Adrenal gland (tissue), 5 donors: ENCODE results near the gene LILRB5.

Experiments used
- POLR2A ChIP-seq, 2 donors: fragments of 450-650 bp; IDR thresholded peaks; one replicate each; pipeline ENCODE4 v1.6.1; 2017; ENCODE audit warnings: antibody characterized with exemption in 2 of 2, mild to moderate bottlenecking in 2 of 2, moderate library complexity in 1 of 2
- TF ChIP-seq, protein P1 (sequence below), 6 experiments: fragments of 450-650 bp in 4 of 6; fragments of 200-600 bp in 2 of 6; sonication (generic) in 1 of 6; IDR thresholded peaks; 1 replicate in 5 of 6; 2 replicates in 1 of 6; pipeline versions ENCODE4 v1.5.1 to v1.8.0; 2016 to 2021; ENCODE audit warnings: antibody characterized with exemption in 6 of 6, mild to moderate bottlenecking in 2 of 6, moderate library complexity in 1 of 6
- donor health status: DM: no; HTN: no; CAD: no.

DNA sequence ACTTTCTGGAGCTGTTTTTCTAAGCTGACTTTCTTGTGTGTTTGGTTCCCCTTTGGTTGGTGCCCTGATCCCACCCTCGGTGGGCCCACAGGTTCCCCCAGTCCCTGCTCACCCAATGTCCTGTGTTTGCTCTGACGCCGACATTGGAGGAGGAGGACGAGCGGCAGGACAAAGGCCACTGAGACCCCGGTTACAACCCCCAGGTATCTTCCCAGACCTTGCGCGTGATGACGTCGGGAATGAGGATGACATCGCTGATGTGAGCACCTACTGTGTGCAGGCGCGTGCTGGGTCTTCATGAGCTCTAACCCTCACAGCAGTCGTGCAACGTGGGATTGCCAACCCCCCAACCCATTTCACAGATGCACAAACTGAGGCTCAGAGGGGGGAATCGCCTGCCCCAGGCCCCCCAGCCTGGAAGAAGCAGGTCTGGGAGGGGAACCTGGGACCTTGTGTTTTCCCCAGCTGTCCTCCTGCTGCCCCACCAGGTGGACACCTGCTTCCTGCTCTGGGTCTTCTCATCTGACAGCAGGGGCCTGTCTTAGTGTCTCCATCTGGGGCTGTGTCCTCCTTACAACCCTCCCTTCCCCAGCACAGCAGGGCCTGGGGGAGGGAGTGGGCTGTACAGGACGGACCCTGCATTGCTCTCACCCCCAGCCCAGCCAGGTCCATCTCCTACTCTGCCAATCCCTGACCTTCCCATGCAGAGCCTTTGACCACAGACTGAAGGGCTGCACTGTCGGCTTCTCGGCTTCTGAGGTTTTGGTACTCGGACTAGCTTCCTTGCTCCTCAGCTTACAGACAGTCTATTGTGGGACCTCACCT is 9.8 kb downstream of the LILRB5 start:
- TF ChIP-seq, protein P1, sequence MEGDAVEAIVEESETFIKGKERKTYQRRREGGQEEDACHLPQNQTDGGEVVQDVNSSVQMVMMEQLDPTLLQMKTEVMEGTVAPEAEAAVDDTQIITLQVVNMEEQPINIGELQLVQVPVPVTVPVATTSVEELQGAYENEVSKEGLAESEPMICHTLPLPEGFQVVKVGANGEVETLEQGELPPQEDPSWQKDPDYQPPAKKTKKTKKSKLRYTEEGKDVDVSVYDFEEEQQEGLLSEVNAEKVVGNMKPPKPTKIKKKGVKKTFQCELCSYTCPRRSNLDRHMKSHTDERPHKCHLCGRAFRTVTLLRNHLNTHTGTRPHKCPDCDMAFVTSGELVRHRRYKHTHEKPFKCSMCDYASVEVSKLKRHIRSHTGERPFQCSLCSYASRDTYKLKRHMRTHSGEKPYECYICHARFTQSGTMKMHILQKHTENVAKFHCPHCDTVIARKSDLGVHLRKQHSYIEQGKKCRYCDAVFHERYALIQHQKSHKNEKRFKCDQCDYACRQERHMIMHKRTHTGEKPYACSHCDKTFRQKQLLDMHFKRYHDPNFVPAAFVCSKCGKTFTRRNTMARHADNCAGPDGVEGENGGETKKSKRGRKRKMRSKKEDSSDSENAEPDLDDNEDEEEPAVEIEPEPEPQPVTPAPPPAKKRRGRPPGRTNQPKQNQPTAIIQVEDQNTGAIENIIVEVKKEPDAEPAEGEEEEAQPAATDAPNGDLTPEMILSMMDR (IDR thresholded peaks at IDR 0.05): no peak
- no peak for TF ChIP-seq POLR2A (IDR thresholded peaks at IDR 0.05)
